Aorta (tissue), 5 donors: ENCODE data around the gene RIMKLB. TPM values are rescaled to one million over a fixed set of nuclear protein-coding genes. Genes with fewer than 3 reads are reported as not detected.
"Not testable (repeated sequence)": the region's sequence is repeated elsewhere in the genome, so short reads cannot be mapped to it uniquely, and the experiment has no call there.

Source experiments
- ATAC-seq: fragments of 200-7000 bp; cut with Tn5 transposase; one replicate; pipeline ENCODE4 v1.9.1; 2022; ENCODE audit warnings: moderate library complexity; ENCODE audit not compliant: low FRiP score
- DNase-seq, 2 donors: peaks; one replicate each; pipeline ENCODE4 v3.0.0-alpha.2; 2020
- H3K27ac ChIP-seq, 2 donors: one replicate each; pipeline ENCODE4 v1.5.1; 2013; ENCODE audit warnings: low read length in 2 of 2, mild to moderate bottlenecking in 2 of 2, moderate library complexity in 2 of 2, control low read depth in 1 of 2, inconsistent platforms in 1 of 2, low read depth in 1 of 2
- H3K27me3 ChIP-seq, 2 donors: one replicate each; pipeline ENCODE4 v1.6.1; 2013; ENCODE audit warnings: control low read depth in 1 of 2, low read length in 1 of 2, mild to moderate bottlenecking in 1 of 2, moderate library complexity in 1 of 2; ENCODE audit not compliant: insufficient read depth in 2 of 2, control insufficient read depth in 1 of 2
- H3K36me3 ChIP-seq, 2 donors: one replicate each; pipeline ENCODE4 v1.6.1; 2013; ENCODE audit warnings: control low read depth in 1 of 2, low read length in 1 of 2, mild to moderate bottlenecking in 1 of 2; ENCODE audit not compliant: insufficient read depth in 2 of 2, control insufficient read depth in 1 of 2
- H3K4me1 ChIP-seq, 2 donors: one replicate each; pipeline ENCODE4 v1.6.1; 2013; ENCODE audit warnings: low read length in 2 of 2, control low read depth in 1 of 2, mild to moderate bottlenecking in 1 of 2, moderate library complexity in 1 of 2; ENCODE audit not compliant: insufficient read depth in 2 of 2, control insufficient read depth in 1 of 2
- H3K4me3 ChIP-seq, 2 donors: one replicate each; pipeline ENCODE4 v1.5.1; 2013; ENCODE audit warnings: low read length in 2 of 2, control low read depth in 1 of 2, mild to moderate bottlenecking in 1 of 2
- H3K9me3 ChIP-seq: one replicate; pipeline ENCODE4 v1.6.1; 2013; ENCODE audit warnings: mild to moderate bottlenecking, low read length; ENCODE audit not compliant: control insufficient read depth
- WGBS, 2 donors: extraction: QIAGEN DNeasy Blood & Tissue Kit; methylation state at CpG; one replicate each; pipeline ENCODE4 v1.1.7; 2013; 5-methylcytosine and 5-hydroxymethylcytosine counted together
- intact Hi-C, 2 donors: fragments of 100-400 bp; cut with DNase I; formaldehyde crosslinking; loops; one replicate each; pipeline versions ENCODE4 v1.14.2 to v1.15.0; 2022
- polyA plus RNA-seq, 2 donors: library from polyadenylated mRNA; stranded (reverse); fragments of 200-250 nt; gene quantifications; one replicate each; pipeline ENCODE4 v1.2.3, GENCODE V29; 2013
- total RNA-seq, 2 donors: library from RNA; stranded (reverse); fragmentation: NEBNext Ultra II Directional; extraction: Animal tissue kit (Norgen Biotek cat#: 25700); gene quantifications; one replicate each; pipeline ENCODE4 v1.2.1, GENCODE V29; 2021
- donor health status: healthy with polysubstance abuse.
- donor health status: Bipolar disorder and iron deficiency.
- donor health status: DM: no; HTN: no; CAD: no.
- donor health status: DM: no; HTN: no; CAD: no.
- donor health status: DM: yes; HTN: yes; CAD: no.

The RIMKLB gene
- total and polyA plus RNA-seq, 4 donors: 42.6 to 117 (median 88.2) TPM

GRCh38 chr12:8788706-8789105, 90.9 kb downstream of the RIMKLB start:
- H3K9me3 ChIP-seq, H3K4me1 ChIP-seq, intact Hi-C loops, H3K4me3 ChIP-seq, H3K27ac ChIP-seq, ATAC-seq, H3K36me3 ChIP-seq, DNase-seq, H3K27me3 ChIP-seq: not testable (repeated sequence)
- 66 to 77% methylated on average over 13 of the region's 13 CpGs for WGBS, 2 donors

DNA sequence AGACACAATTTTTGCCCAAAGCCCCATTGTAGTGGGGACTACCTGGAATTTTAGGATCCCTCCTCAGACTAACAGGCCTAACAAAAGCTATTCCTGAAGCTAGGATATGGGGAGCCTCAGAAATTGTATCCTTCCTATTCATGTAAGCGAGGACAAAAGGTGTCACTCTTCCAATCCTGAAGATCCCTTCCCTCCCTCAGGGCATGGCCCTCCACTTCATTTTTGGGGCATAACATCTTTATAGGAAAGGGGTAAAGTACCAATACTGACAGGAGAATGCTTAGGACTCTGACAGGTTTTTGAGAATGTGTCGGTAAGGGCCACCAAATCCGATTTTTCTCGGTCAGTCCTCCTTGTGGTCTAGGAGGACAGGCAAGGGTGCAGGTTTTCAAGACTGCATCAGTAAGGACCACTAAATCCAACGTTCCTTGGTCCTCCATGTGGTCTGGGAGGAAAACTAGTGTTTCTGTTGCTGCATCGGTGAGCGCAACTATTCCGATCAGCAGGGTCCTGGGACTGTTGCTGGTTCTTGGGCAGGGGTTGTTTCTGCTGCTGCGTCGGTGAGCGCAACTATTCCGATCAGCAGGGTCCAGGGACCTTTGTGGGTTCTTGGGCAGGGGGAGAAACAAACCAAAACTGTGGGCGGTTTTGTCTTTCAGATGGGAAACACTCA, 91.7 kb downstream of the RIMKLB start:
- H3K27ac ChIP-seq, H3K9me3 ChIP-seq, H3K4me1 ChIP-seq, ATAC-seq, intact Hi-C loops, H3K4me3 ChIP-seq, DNase-seq, H3K27me3 ChIP-seq, H3K36me3 ChIP-seq: not testable (repeated sequence)
- 76 to 81% methylated on average over 13 of the region's 13 CpGs for WGBS, 2 donors

- H3K27me3 ChIP-seq, H3K4me3 ChIP-seq, DNase-seq, H3K9me3 ChIP-seq, intact Hi-C loops, ATAC-seq, H3K4me1 ChIP-seq, H3K36me3 ChIP-seq, H3K27ac ChIP-seq: not testable (repeated sequence)
- 97 to 99% methylated on average over 4 of the region's 4 CpGs for WGBS, 2 donors
Observed at GRCh38 chr12:8793226-8793625, 95.4 kb downstream of the RIMKLB start.

GRCh38 chr12:8794611-8795010, 96.8 kb downstream of the RIMKLB start:
- ATAC-seq, intact Hi-C loops, H3K4me1 ChIP-seq, H3K9me3 ChIP-seq, H3K27me3 ChIP-seq, H3K4me3 ChIP-seq, DNase-seq, H3K27ac ChIP-seq, H3K36me3 ChIP-seq: not testable (repeated sequence)
- WGBS, 2 donors: 98 to 99% methylated on average over 15 to 21 of the region's 21 CpGs

DNA sequence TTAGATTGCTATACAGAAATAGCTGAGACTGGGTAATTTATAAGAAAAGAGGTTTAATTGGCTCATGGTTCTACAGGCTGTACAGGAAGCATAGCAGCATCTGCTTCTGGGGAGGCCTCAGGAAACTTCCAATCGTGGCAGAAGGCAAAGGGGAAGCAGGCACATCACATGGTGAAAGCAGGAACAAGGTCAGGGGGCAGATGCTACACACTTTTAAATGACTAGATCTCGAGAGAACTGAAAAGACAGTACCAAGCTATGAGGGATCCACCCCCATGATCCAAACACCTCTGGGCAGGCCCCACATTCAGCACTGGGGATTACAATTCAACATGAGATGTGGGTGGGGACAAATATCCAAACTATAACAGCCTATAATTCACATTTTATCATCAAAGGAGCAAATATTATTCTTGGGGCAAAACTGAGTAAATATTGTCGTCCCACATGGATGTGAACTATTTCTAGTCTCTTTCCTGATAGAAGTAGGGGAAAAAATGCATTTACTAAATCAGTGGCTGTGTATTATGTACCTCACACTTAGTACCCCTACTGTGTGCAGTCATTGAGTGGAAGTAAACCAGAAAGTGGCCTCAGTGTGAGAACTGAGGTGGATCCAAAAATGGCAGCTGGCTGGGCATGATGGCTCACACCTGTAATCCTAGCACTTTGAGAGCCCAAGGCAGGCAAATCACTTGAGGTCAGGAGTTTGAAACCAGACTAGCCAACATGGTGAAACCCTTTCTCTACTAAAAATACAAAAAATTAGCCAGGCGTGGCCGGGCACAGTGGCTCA, 99.2 kb downstream of the RIMKLB start:
- WGBS, 2 donors: 79 to 85% methylated on average over 5 of the region's 5 CpGs
- DNase-seq (no peak), ATAC-seq (no peak)
- Histone ChIP-seq H3K27ac (no peak overlapping the region), H3K4me1 (no peaks in the 10 kb centered on the region), H3K4me3 (no peak overlapping the region), H3K9me3 (no peaks in the 10 kb centered on the region), H3K27me3 (no peaks in the 10 kb centered on the region), H3K36me3 (no peaks in the 10 kb centered on the region)
- intact Hi-C loops: no loop called here

- H3K9me3 ChIP-seq, ATAC-seq, H3K36me3 ChIP-seq, H3K27me3 ChIP-seq, H3K27ac ChIP-seq, H3K4me3 ChIP-seq, H3K4me1 ChIP-seq, DNase-seq, intact Hi-C loops: not testable (repeated sequence)
- 94% methylated on average over 2 to 3 of the region's 3 CpGs for WGBS, 2 donors
Observed at GRCh38 chr12:8801213-8801612, 103.4 kb downstream of the RIMKLB start.

- H3K4me3 ChIP-seq, H3K27me3 ChIP-seq, H3K9me3 ChIP-seq, DNase-seq, H3K4me1 ChIP-seq, H3K36me3 ChIP-seq, intact Hi-C loops, H3K27ac ChIP-seq, ATAC-seq: not testable (repeated sequence)
- 86 to 96% methylated on average over 2 to 3 of the region's 3 CpGs for WGBS, 2 donors
Observed at GRCh38 chr12:8804833-8805232, 107.0 kb downstream of the RIMKLB start.

DNA sequence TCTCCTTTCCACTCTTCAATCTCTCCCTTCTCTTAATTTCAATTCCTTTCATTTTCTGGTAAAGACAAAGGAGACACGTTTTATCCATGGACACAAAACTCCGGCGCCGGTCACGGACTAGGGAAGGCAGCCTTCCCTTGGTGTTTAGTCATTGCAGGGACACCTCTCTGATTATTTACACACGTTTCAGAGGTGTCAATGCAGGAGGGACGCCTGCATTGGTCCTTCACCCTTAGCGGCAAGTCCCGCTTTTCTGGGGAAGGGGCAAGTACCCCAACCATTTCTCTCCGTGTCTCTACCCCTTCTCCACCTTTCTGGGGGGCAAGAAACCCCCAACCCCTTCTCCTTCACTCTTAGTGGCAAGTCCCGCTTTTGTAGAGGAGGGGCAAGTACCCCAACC, 107.7 kb downstream of the RIMKLB start:
- H3K27ac ChIP-seq, H3K27me3 ChIP-seq, ATAC-seq, H3K4me1 ChIP-seq, H3K36me3 ChIP-seq, H3K4me3 ChIP-seq, intact Hi-C loops, H3K9me3 ChIP-seq, DNase-seq: not testable (repeated sequence)
- WGBS, 2 donors: 93% methylated on average over 11 of the region's 11 CpGs

DNA sequence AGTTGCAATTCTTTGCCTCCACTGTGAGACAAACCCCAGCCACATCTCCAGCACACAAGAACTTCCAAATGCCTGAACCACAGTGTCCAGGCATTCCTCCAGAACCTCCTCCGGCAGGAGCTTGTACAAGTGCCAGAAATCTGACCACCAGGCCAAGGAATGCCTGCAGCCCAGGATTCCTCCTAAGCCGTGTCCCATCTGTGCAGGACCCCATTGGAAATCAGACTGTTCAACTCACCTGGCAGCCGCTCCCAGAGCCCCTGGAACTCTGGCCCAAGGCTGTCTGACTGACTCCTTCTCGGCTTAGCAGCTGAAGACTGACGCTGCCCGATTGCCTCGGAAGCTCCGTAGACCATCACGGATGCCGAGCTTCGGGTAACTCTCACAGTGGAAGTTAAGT, 109.3 kb downstream of the RIMKLB start:
- WGBS, 2 donors: 83 to 88% methylated on average over 10 to 11 of the region's 11 CpGs
- intact Hi-C loops, H3K4me1 ChIP-seq, H3K36me3 ChIP-seq, ATAC-seq, H3K4me3 ChIP-seq, DNase-seq, H3K27me3 ChIP-seq, H3K27ac ChIP-seq, H3K9me3 ChIP-seq: not testable (repeated sequence)
